GM12873 (cell line): ENCODE data around the gene ACTG1.

Source experiments
- TF ChIP-seq, protein P1 (sequence below): IDR thresholded peaks from 2 replicates; pipeline ENCODE4 v1.5.1; 2012; ENCODE audit warnings: low read depth, mild to moderate bottlenecking, moderate library complexity, low read length, control low read depth; ENCODE audit not compliant: insufficient read depth; ENCODE audit errors: missing control alignments

Gene ACTG1

DNA sequence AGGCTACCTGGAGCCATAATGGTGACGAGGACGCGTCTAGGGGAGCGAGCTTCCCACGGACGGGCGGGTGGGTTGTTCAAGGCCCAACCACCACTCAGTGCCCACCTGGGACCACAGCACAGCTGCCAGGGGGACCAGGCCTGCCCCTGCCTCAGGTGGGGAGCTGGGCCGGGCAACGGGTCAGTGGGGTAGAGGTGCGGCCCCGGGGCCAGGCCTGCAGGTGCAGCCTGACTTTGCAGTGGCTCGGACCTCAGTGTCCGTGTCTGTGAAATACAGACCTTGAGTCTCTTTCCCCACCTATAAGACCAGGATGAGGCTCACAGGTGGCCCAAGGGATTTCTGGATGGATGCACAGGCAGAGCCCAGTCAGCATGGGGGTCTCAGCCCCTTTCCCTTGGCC is 43.3 kb downstream of the ACTG1 start:
- TF ChIP-seq, protein P1, sequence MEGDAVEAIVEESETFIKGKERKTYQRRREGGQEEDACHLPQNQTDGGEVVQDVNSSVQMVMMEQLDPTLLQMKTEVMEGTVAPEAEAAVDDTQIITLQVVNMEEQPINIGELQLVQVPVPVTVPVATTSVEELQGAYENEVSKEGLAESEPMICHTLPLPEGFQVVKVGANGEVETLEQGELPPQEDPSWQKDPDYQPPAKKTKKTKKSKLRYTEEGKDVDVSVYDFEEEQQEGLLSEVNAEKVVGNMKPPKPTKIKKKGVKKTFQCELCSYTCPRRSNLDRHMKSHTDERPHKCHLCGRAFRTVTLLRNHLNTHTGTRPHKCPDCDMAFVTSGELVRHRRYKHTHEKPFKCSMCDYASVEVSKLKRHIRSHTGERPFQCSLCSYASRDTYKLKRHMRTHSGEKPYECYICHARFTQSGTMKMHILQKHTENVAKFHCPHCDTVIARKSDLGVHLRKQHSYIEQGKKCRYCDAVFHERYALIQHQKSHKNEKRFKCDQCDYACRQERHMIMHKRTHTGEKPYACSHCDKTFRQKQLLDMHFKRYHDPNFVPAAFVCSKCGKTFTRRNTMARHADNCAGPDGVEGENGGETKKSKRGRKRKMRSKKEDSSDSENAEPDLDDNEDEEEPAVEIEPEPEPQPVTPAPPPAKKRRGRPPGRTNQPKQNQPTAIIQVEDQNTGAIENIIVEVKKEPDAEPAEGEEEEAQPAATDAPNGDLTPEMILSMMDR, result no peak

DNA sequence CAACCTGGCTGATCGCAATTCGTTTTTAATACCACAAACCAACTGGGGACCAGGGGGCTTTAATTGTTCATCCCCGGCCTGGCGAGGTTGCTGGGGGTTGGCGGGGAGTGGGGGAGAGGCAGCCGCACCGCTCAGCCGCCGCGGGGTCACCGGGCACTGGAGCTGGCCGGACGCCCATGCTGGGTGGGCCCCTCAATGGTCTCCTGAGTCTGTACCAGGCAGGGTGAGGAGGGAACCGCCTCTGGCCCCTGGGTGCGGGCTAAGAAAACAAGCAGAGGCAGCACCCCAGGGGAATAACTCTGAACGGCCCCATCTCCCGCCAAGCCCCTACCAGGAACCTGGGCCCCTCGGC is 43.9 kb downstream of the ACTG1 start:
- TF ChIP-seq, protein P1, result no peak

DNA sequence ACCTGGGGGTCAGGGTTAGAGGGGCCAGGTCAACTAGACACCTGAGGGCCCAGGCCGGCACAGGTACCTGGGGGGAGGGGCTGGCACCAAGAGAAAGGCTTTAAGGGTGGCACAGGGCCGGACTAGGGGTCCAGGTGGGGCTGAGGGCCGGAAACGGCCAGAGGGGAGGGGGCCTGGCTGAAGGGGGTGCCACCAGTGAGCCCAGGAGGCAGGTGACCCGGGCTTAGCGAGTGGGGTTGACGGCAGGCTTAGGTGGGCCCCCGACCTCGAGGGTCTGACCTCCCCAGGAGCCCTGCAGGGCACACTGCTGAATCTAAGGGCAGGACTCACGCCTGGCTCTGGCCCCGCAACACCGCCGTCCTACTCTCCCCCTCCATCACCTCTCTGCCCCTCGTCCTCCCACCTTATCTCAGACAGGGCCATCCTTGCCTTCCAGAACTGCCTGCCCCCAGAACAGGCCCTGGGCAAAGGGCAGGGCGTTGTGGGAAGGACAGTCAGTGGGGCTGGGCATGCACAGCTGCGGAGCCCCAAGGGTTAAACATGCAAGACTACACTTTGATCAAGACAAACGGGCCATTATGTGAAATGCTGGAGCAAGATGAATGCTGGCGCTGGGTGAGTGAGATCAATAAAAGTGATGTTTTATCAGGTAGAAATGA is 44.4 kb downstream of the ACTG1 start:
- TF ChIP-seq, protein P1, result no peak

DNA sequence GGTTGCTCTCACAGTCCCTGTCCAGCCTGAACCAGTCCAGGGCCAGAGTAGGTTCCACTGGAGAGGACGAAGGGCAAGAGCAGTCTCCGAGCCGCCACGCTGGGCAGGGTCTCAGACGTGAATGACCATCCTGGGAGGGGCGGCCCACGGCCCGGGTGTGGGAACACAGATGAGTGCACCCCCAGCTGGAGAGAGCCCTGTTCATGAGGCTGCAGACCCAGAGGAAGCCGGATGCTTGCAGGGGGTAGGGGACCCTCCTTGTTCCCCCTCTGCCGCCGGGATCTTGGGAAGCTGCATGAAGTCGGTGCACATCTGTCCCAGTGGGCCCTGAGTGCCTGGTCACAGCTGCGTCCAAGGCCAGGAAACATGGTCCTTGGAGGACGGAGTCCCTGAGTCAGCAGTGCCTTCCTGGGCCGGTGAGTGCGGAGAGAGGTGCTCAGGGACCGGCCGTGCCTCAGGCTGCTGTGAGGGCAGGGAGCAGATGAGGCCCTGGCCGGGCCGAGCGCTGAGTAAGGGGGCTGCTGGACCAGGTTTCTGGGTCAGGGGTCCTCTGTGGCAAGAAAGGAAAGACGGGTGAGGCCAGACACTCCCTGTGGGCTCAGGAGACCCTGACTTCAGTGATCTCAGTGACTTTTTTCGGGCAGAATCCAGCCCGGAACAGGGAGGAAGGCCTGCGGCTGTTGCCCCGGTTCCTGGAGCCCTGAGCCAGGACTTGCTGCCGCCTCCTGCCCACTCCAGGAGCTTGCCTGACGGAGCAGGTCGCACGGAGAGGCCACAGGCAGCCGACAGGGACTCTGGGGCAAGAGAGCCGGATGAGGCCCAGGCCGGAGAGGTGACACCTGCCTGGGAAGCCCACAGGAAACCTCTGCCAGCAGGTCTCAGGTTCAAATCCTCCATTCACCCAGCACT is 45.8 kb downstream of the ACTG1 start:
- TF ChIP-seq, protein P1, result no peak

DNA sequence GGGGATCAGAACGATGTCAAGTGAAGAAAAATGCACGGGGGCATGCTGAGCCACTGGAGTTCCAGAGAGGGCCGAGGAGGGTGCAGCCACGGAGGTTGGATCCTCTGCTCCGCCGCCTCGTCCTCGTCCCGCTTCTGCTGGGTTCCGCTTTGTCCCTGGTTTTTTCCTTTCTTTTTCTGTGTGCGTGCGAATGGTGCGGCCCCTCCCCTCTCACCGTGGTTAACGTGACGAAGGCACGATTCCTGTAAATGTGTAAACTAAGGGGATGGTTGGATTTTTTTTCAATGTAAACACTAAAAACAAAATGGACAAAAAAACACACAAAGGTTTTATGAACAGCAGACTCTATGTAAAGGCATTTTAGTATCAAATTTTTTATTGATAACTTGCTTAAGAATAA is 46.7 kb downstream of the ACTG1 start:
- TF ChIP-seq, protein P1, result no peak

DNA sequence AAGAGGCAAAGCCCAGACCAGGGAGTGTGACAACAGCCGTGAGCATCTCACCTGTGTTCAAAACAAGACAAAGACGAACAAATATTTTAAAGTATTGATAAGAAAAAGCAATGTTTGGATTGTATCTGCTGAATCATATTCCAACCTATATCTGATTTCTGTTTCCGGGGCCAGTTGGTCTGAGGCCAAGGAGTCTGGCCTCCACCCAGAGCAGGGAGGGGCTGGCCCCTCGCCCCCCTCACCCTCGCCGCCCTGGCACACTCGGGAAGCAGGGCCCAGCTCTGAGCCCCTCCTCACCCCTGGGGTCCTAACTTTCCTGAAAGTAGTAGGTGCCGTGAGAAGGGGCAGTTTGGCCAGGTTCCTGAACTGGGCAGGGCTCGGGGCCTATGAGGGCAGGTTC is 48.0 kb downstream of the ACTG1 start:
- TF ChIP-seq, protein P1, result no peak

DNA sequence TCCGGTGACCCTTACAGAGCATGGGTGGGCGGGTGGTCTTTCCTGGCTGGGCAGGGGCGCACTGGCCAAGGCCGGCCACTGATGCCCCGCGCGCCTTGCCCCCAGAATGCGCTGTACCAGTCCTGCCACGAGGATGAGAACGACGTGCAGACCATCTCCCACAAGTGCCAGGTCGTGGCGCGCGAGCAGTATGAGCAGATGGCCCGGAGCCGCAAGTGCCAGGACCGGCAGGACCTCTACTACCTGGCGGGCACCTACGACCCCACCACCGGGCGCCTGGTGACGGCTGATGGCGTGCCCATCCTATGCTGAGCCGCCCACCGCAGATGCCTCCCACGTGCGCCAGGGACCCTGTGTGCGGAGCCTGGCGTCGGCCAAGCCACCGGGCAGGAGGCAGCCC is 49.1 kb downstream of the ACTG1 start:
- TF ChIP-seq, protein P1, result no peak
